OCI-LY1 (cell line): ENCODE data around the gene HAL.

ENCODE experiments used
- H2AFZ ChIP-seq: fragments of 200-600 bp; sonication (generic), shearing (Covaris generic); 2 replicates; pipeline ENCODE4 v1.6.0; 2014; ENCODE audit warnings: antibody characterized with exemption, mild to moderate bottlenecking, low read length
- H3F3A ChIP-seq: fragments of 200-600 bp; sonication (generic), shearing (Covaris generic); 2 replicates; pipeline ENCODE4 v1.6.0; 2014; ENCODE audit warnings: mild to moderate bottlenecking, antibody characterized with exemption, low read length, moderate library complexity; ENCODE audit not compliant: insufficient read depth
- H3K27ac ChIP-seq: fragments of 200-600 bp; sonication (generic); 2 replicates; pipeline ENCODE4 v1.5.1; 2014; ENCODE audit warnings: low read length, mixed run types, mild to moderate bottlenecking, low read depth; ENCODE audit not compliant: poor library complexity, severe bottlenecking
- H3K27me3 ChIP-seq: fragments of 200-600 bp; sonication (generic); 2 replicates; pipeline ENCODE4 v1.6.0; 2014; ENCODE audit warnings: antibody characterized with exemption, mild to moderate bottlenecking, low read length, moderate library complexity; ENCODE audit not compliant: insufficient read depth
- H3K36me3 ChIP-seq: fragments of 200-600 bp; sonication (generic); 2 replicates; pipeline ENCODE4 v1.6.1; 2014; ENCODE audit warnings: mild to moderate bottlenecking, antibody characterized with exemption, low read length, moderate library complexity, mixed read lengths; ENCODE audit not compliant: insufficient read depth
- H3K4me1 ChIP-seq: fragments of 200-600 bp; sonication (generic); 2 replicates; pipeline ENCODE4 v1.5.1; 2014; ENCODE audit warnings: mild to moderate bottlenecking, low read length, moderate library complexity; ENCODE audit not compliant: insufficient read depth, severe bottlenecking
- H3K4me2 ChIP-seq: fragments of 200-600 bp; sonication (generic), shearing (Covaris generic); 2 replicates; pipeline ENCODE4 v1.6.1; 2014; ENCODE audit warnings: low read length
- H3K4me3 ChIP-seq: fragments of 200-600 bp; sonication (generic); 2 replicates; pipeline ENCODE4 v1.5.1; 2014; ENCODE audit warnings: low read length, low read depth, mild to moderate bottlenecking, mixed read lengths; ENCODE audit not compliant: poor library complexity, severe bottlenecking
- H3K79me2 ChIP-seq: fragments of 200-600 bp; shearing (Covaris generic); 2 replicates; pipeline ENCODE4 v1.6.1; 2016; ENCODE audit warnings: mixed run types, low read length, mixed read lengths; ENCODE audit not compliant: insufficient read depth
- H3K9ac ChIP-seq: fragments of 200-600 bp; sonication (generic), shearing (Covaris generic); 2 replicates; pipeline ENCODE4 v1.6.1; 2014; ENCODE audit warnings: mild to moderate bottlenecking, low read length, mixed read lengths
- H3K9me2 ChIP-seq: fragments of 200-600 bp; sonication (generic), shearing (Covaris generic); 2 replicates; pipeline ENCODE4 v1.6.1; 2014; ENCODE audit warnings: low read depth, mild to moderate bottlenecking, low read length, mixed read lengths
- H3K9me3 ChIP-seq: fragments of 200-600 bp; shearing (Covaris generic); 2 replicates; pipeline ENCODE4 v1.6.1; 2014; ENCODE audit warnings: low read length, mixed read lengths
- H4K20me1 ChIP-seq: fragments of 200-600 bp; sonication (generic), shearing (Covaris generic); 2 replicates; pipeline ENCODE4 v1.6.0; 2016; ENCODE audit warnings: mild to moderate bottlenecking, low read length; ENCODE audit not compliant: insufficient read depth
- EZH2 ChIP-seq: fragments of 200-600 bp; sonication (generic), shearing (Covaris generic); IDR thresholded peaks from 2 replicates; pipeline ENCODE4 v1.8.0; 2017; ENCODE audit warnings: borderline replicate concordance, mixed run types, mild to moderate bottlenecking, antibody characterized with exemption, low read length, moderate library complexity, mixed read lengths
- TF ChIP-seq, protein P1 (sequence below): fragments of 200-600 bp; sonication (generic), shearing (Covaris generic); IDR thresholded peaks from 2 replicates; pipeline ENCODE4 v1.5.1; 2017; ENCODE audit warnings: mild to moderate bottlenecking, antibody characterized with exemption, low read length, moderate library complexity, mixed read lengths

Gene HAL

DNA sequence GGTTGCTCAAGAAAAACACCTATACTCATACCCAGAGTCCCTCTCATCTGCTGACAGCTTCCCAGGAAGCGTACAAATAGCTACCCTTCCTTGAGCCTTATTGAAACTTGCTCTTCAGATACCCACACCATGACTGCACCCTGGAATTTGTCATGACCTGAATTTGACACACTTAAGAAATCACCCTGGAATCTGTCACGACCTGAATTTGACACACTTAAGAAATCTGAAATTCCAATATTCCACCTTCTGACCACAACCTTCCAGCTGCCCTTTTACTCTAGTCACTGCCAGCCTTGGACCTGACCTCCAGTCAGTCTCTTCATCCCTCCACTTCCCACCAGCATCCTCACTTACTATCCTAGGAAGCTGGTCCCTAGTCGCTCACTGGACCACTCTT lies 1.1 kb upstream of the HAL start:
- Histone ChIP-seq H3K4me2 (no peak overlapping the region), H3K36me3 (peaks cover 8% of the 10 kb centered on the region), H3K4me1 (no peaks in the 10 kb centered on the region), H3K79me2 (no peaks in the 10 kb centered on the region), H3K4me3 (no peak overlapping the region), H2AFZ (no peak overlapping the region), H3K27ac (no peak overlapping the region), H3K9me2 (no peaks in the 10 kb centered on the region), H4K20me1 (no peaks in the 10 kb centered on the region), H3K9ac (no peak overlapping the region), H3K27me3 (no peaks in the 10 kb centered on the region), H3F3A (no peaks in the 10 kb centered on the region), H3K9me3 (no peaks in the 10 kb centered on the region)
- no peak for TF ChIP-seq EZH2
- TF ChIP-seq, protein P1, sequence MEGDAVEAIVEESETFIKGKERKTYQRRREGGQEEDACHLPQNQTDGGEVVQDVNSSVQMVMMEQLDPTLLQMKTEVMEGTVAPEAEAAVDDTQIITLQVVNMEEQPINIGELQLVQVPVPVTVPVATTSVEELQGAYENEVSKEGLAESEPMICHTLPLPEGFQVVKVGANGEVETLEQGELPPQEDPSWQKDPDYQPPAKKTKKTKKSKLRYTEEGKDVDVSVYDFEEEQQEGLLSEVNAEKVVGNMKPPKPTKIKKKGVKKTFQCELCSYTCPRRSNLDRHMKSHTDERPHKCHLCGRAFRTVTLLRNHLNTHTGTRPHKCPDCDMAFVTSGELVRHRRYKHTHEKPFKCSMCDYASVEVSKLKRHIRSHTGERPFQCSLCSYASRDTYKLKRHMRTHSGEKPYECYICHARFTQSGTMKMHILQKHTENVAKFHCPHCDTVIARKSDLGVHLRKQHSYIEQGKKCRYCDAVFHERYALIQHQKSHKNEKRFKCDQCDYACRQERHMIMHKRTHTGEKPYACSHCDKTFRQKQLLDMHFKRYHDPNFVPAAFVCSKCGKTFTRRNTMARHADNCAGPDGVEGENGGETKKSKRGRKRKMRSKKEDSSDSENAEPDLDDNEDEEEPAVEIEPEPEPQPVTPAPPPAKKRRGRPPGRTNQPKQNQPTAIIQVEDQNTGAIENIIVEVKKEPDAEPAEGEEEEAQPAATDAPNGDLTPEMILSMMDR, result no peak

DNA sequence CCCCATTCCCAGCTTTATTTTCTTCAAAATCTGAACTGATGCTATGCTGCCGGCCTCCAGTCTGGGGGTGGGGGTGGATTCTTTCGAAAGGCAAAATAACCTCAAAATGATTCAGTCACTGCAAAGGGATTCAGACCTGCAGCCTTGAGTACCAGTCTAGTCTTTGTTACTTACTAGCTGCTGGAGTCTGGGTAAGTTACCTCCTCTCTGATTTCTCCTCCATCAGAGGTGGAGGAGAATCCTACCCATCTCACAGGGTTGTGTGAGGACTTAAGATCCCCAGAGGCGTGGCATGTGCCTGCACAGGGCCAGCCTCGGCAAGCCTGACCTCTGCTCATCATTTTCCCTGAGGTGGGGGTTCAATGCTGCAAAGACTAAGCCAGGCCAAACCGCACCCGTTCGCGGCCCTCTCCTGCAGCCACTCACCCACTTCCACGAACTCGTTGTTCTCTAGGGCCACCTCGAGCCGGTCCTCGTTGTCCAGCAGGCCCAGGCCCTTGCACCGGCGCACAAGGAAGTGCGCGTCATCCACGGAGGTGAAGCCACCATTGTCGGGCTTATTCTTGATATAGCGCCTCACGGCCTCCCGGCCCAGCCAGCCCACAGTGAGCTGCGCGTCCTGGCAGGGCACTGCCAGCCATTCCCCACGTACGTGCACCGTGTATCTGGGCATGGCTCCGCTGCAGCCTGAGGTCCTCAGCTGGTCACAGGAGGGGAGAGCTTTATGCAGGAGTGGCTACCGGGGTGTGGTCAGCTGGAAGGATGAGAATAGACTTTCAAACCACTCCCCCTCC lies 709 bp downstream of the HAL start:
- Histone ChIP-seq H3K4me1 (no peaks in the 10 kb centered on the region), H3K4me3 (no peak overlapping the region), H3F3A (no peaks in the 10 kb centered on the region), H3K27ac (no peak overlapping the region), H3K4me2 (no peak overlapping the region), H4K20me1 (no peaks in the 10 kb centered on the region), H3K9me3 (no peaks in the 10 kb centered on the region), H3K9ac (no peak overlapping the region), H3K9me2 (no peaks in the 10 kb centered on the region), H3K27me3 (no peaks in the 10 kb centered on the region), H3K79me2 (no peaks in the 10 kb centered on the region), H2AFZ (no peak overlapping the region), H3K36me3 (no peaks in the 10 kb centered on the region)
- TF ChIP-seq, protein P1, result no peak
- no peak for TF ChIP-seq EZH2

DNA sequence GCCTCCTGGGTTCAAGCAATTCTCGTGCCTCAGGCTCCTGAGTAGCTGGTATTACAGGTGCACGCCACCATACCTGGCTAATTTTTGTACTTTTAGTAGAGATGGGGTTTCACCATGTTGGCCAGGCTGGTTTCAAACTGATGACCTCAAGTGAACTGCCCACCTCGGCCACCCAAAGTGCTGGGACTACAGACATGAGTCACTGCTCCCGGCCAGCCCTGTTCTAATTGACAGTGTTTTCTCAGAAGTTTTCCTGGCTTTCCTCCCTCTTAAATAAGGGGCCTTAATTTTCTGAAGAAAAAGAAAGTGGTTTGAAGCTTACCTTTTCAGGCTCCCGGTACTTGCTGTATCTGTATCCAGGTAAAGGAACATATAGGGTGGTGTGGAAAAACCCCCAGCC lies 1.7 kb downstream of the HAL start:
- Histone ChIP-seq H3K36me3 (no peaks in the 10 kb centered on the region), H3K79me2 (no peaks in the 10 kb centered on the region), H3K9me3 (no peaks in the 10 kb centered on the region), H3K4me3 (no peak overlapping the region), H3K4me2 (no peak overlapping the region), H3K4me1 (no peaks in the 10 kb centered on the region), H2AFZ (no peak overlapping the region), H3F3A (no peaks in the 10 kb centered on the region), H3K9ac (no peak overlapping the region), H4K20me1 (no peaks in the 10 kb centered on the region), H3K27ac (no peak overlapping the region), H3K27me3 (no peaks in the 10 kb centered on the region), H3K9me2 (no peaks in the 10 kb centered on the region)
- TF ChIP-seq EZH2, result no peak
- TF ChIP-seq, protein P1, result no peak
